Bronchial epithelial cell (primary cell): ENCODE results near the gene FUBP3. TPM values are rescaled to one million over a fixed set of nuclear protein-coding genes. Genes with fewer than 3 reads are reported as not detected.

Experiments
- DNase-seq: peaks from one replicate; pipeline ENCODE4 v3.0.0-alpha.2; 2010; ENCODE audit warnings: low read depth
- FAIRE-seq: peaks from 2 replicates; lab custom pipeline; 2011; peaks lifted over from hg19 to GRCh38; lab: Jason Lieb, UNC
- H3K27me3 ChIP-seq: 2 replicates; pipeline ENCODE4 v1.5.1; 2011; ENCODE audit warnings: low read length; ENCODE audit not compliant: control insufficient read depth, insufficient read depth
- H3K36me3 ChIP-seq: 2 replicates; pipeline ENCODE4 v1.5.1; 2011; ENCODE audit warnings: low read length; ENCODE audit not compliant: control insufficient read depth, insufficient read depth
- H3K4me3 ChIP-seq: 2 replicates; pipeline ENCODE4 v1.5.1; 2011; ENCODE audit warnings: mild to moderate bottlenecking, low read depth, low read length, control low read depth
- total RNA-seq: library from RNA; depleted of rRNA; stranded (reverse); fragments of >200 nt; gene quantifications from 2 replicates; pipeline ENCODE4 v1.2.1, GENCODE V29; 2014
- TF ChIP-seq, protein P1 (sequence below): IDR thresholded peaks from 2 replicates; pipeline ENCODE4 v1.5.1; 2011; ENCODE audit warnings: mild to moderate bottlenecking, moderate library complexity, low read length, control low read depth, inconsistent platforms; ENCODE audit not compliant: insufficient read depth, severe bottlenecking

The FUBP3 gene
- total RNA-seq, 1 donor from 2014 or later = 45.8 TPM

DNA sequence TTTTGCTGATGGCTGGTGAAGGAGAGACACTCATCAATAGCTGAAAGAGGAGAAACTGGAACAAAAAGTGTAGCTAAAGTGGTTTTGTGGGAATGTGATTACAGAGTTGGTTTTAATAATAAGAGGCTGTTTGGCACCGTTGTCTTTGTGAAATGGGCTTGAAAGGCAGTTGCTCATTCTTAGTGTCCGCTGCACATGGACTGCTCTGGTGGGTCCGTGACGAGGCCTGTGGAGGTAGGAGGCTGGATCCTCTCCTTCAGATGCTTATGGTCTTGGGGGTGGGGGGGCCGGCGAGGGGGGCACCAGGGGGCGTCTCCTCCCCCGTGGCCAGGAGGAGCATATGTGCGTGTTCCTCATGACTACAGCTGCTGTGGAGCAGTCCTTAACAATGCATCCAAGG lies 29.8 kb downstream of the FUBP3 start:
- Histone ChIP-seq H3K36me3 (peaks cover 15% of the 10 kb centered on the region), H3K27me3 (no peaks in the 10 kb centered on the region), H3K4me3 (no peak overlapping the region)
- DNase-seq = no peak
- TF ChIP-seq, protein P1, sequence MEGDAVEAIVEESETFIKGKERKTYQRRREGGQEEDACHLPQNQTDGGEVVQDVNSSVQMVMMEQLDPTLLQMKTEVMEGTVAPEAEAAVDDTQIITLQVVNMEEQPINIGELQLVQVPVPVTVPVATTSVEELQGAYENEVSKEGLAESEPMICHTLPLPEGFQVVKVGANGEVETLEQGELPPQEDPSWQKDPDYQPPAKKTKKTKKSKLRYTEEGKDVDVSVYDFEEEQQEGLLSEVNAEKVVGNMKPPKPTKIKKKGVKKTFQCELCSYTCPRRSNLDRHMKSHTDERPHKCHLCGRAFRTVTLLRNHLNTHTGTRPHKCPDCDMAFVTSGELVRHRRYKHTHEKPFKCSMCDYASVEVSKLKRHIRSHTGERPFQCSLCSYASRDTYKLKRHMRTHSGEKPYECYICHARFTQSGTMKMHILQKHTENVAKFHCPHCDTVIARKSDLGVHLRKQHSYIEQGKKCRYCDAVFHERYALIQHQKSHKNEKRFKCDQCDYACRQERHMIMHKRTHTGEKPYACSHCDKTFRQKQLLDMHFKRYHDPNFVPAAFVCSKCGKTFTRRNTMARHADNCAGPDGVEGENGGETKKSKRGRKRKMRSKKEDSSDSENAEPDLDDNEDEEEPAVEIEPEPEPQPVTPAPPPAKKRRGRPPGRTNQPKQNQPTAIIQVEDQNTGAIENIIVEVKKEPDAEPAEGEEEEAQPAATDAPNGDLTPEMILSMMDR = no peak
- no peak for FAIRE-seq

DNA sequence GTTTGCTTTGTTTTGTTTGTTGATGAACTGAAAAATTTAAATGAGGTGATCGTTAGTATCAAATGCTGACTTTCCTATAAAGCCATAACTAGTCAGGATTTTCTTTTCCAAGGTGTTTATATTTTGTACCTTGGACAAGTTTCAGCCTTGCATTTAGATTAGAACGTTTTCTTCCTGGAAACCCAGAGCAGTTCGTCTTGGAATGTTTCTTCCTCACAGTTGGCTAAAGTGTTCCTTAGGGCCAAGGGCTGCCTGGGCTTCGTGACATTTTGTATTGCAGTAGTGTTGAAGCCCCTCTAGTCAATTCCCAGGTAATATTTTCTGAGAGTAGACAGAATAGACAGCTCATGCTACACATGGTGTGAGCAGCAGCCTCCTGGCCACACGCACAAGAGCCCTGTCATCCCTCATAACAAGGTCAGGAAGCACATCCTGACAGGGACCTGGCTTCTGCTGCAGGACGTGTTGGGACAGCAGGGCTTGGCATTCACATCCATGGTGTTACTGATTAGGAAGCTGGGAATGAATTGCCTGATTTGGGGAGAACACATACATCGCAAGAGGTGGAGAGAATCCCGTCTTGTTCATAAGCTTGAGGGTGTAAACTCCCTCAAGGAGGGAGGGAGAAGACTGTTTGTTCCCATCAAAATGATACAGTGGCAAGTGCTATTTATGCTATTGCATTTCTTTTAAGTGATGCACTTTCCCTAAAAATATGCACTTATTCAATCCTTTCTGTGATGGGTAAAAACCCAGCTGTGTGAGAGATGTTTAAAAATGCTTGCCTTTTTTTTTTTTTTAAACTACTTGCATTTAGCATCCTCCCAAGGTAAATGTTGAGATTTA lies 31.7 kb downstream of the FUBP3 start:
- no peak for DNase-seq
- Histone ChIP-seq H3K27me3 (no peaks in the 10 kb centered on the region), H3K4me3 (no peak overlapping the region), H3K36me3 (peaks cover 17% of the 10 kb centered on the region)
- FAIRE-seq = no peak
- TF ChIP-seq, protein P1 = no peak

DNA sequence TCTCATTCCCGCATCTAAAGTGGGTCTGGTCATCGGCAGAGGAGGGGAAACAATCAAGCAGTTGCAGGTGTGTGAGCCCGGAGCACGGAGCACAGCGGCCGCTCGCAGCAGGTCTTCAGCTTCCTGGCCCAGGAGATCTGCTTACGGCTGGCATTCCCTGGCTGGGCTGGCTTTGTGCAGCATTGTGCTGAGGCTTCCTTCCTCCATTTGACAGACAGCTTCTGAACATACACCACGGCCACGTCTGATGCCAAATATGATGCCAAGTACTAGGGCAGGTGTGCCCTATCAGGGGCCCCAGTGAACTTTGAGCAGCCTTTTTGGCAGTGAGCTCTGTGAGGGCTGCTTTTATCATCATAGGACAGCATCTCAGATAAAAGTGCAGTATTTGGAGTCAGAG lies 37.1 kb downstream of the FUBP3 start:
- FAIRE-seq (no peak), DNase-seq (no peak)
- Histone ChIP-seq H3K27me3 (no peaks in the 10 kb centered on the region), H3K4me3 (no peak overlapping the region), H3K36me3 (peaks cover 27% of the 10 kb centered on the region)
- TF ChIP-seq, protein P1 = no peak

DNA sequence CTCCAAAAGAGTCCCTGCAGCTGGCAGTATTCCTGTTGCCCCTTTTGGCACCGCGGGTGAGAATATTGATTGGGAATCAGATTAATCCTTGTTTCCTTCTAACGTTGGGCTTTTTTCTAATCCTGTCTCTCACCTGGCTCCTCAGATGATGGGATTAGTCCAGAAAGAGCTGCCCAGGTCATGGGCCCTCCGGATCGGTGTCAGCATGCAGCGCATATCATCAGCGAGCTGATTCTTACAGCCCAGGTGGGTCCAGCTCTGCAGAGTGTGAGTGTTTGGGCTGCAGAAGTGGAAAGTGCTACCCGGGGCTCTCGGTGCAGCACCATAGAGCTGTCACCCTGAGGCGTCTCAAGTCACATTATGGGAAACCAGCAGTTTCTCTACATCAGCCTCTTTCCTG lies 44.1 kb downstream of the FUBP3 start:
- FAIRE-seq = no peak
- Histone ChIP-seq H3K27me3 (no peaks in the 10 kb centered on the region), H3K4me3 (no peak overlapping the region), H3K36me3 (peaks cover 21% of the 10 kb centered on the region)
- no peak for DNase-seq
- TF ChIP-seq, protein P1 = no peak

DNA sequence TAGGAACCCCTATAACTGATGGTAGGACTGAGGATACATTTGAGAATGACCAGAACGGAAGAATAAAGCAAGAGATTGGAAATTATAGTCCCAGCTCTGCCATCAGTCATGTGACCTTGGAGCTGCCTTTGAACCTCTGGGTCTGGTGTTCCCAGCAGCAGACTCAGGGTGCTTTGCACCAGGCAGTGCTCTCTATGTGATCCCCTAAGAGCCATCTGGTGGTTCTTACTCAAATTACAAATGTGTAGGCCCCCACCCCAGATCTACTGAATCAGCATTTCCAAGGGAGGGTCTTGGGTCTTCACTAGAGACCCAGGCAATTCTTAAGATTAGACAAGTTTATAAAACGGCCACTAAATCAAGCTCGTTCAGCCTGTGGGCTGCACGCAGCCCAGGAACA lies 44.8 kb downstream of the FUBP3 start:
- FAIRE-seq = no peak
- no peak overlapping the region for H3K4me3 ChIP-seq
- no peaks in the 10 kb centered on the region for H3K27me3 ChIP-seq
- DNase-seq = no peak
- H3K36me3 ChIP-seq = peaks cover 19% of the 10 kb centered on the region
- TF ChIP-seq, protein P1 = no peak
